Suprapubic skin (tissue), 3 donors: Measurements from ENCODE around the gene PXMP4.

Source experiments
- POLR2A ChIP-seq, 2 donors: fragments of 450-650 bp; IDR thresholded peaks; one replicate each; pipeline ENCODE4 v1.6.1; 2017; ENCODE audit warnings: antibody characterized with exemption in 2 of 2, mild to moderate bottlenecking in 2 of 2, moderate library complexity in 2 of 2
- TF ChIP-seq, protein P1 (sequence below), 2 donors: fragments of 200-600 bp in 1 of 2; fragments of 450-650 bp in 1 of 2; sonication (generic) in 1 of 2; IDR thresholded peaks; one replicate each; pipeline ENCODE4 v1.5.1; 2016 to 2019; ENCODE audit warnings: antibody characterized with exemption in 2 of 2, mild to moderate bottlenecking in 1 of 2, moderate library complexity in 1 of 2

DNA sequence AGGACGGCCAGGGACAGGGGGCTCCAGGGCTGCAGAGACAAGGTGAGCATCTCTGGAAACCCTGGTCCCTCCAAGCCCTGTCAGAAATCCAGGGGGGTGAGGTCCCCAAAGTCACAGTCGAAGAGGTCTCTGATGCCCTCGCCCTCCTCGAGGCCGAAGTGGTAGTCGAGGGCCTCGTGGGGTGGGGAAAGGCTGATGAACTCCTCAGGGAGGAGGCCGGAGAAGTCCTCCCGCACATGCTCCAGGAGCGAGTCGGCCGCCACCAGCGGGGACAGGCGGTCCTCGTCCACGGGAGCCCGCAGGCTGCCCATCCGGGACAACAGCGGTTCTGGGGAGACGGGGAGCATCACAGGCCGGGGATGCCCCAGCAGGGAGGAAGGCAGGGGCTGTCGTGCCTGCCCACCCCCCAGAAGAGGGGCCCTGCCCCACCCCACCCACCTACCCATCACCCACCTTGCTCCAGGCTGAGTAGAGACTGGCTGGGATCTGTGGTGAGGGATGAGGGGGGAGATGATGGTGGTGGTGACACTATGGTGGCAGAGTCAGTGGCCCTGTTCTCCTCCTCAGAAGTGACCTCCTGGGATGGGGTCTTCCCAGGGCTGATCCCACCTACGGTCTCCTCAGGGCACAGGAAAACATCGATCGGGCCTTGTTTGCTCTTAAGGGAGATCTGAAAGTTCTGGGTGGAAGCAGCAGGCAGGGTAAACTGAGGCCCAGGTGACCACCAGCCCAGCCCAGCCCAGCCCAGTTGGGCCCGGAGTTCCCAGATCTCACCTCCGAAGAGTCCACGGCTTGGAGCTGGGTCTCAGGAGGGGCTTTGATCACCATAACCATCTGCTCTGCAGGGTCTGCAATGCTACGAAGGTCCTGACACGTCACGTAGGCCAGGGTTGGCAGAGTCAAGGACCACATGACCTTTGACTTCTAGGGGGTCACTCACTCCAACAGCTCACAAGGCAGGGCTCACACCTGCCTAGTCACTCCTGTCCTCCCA, 43.2 kb downstream of the PXMP4 start:
- TF ChIP-seq, protein P1, sequence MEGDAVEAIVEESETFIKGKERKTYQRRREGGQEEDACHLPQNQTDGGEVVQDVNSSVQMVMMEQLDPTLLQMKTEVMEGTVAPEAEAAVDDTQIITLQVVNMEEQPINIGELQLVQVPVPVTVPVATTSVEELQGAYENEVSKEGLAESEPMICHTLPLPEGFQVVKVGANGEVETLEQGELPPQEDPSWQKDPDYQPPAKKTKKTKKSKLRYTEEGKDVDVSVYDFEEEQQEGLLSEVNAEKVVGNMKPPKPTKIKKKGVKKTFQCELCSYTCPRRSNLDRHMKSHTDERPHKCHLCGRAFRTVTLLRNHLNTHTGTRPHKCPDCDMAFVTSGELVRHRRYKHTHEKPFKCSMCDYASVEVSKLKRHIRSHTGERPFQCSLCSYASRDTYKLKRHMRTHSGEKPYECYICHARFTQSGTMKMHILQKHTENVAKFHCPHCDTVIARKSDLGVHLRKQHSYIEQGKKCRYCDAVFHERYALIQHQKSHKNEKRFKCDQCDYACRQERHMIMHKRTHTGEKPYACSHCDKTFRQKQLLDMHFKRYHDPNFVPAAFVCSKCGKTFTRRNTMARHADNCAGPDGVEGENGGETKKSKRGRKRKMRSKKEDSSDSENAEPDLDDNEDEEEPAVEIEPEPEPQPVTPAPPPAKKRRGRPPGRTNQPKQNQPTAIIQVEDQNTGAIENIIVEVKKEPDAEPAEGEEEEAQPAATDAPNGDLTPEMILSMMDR (IDR thresholded peaks at IDR 0.05) = no peak
- no peak for TF ChIP-seq POLR2A (IDR thresholded peaks at IDR 0.05)
